Hepatocyte (in vitro differentiated cells): ENCODE data around the gene RSRC2. TPM values are rescaled to one million over a fixed set of nuclear protein-coding genes. Genes with fewer than 3 reads are reported as not detected.
"Not testable (repeated sequence)": the region's sequence is repeated elsewhere in the genome, so short reads cannot be mapped to it uniquely, and the experiment has no call there.

Experiments
- DNase-seq: peaks from one replicate; pipeline ENCODE4 v3.0.0-alpha.2; 2016; ENCODE audit warnings: low spot score
- H2AFZ ChIP-seq: fragments of 200-600 bp; sonication (generic); 2 replicates; pipeline ENCODE4 v1.6.0; 2016; ENCODE audit warnings: antibody characterized with exemption, mild to moderate bottlenecking
- H3K27ac ChIP-seq: fragments of 200-600 bp; sonication (generic); 2 replicates; pipeline ENCODE4 v1.5.1; 2016; ENCODE audit warnings: mild to moderate bottlenecking
- H3K27me3 ChIP-seq: fragments of 200-600 bp; sonication (generic); 2 replicates; pipeline ENCODE4 v1.6.1; 2016
- H3K36me3 ChIP-seq: fragments of 200-600 bp; sonication (generic); replicated peaks from 2 replicates; pipeline ENCODE4 v1.5.1; 2016; ENCODE audit warnings: low read depth; ENCODE audit not compliant: insufficient read depth
- H3K4me1 ChIP-seq: fragments of 200-600 bp; sonication (generic); 2 replicates; pipeline ENCODE4 v1.5.1; 2016; ENCODE audit warnings: mild to moderate bottlenecking, moderate library complexity; ENCODE audit not compliant: insufficient read depth
- H3K4me2 ChIP-seq: fragments of 200-600 bp; sonication (generic); 2 replicates; pipeline ENCODE4 v1.6.0; 2016
- H3K4me3 ChIP-seq: fragments of 200-600 bp; sonication (generic); 2 replicates; pipeline ENCODE4 v1.5.1; 2016; ENCODE audit warnings: mild to moderate bottlenecking
- H3K79me2 ChIP-seq: fragments of 200-600 bp; sonication (generic); 2 replicates; pipeline ENCODE4 v1.6.0; 2017; ENCODE audit warnings: mild to moderate bottlenecking
- H3K9me2 ChIP-seq: fragments of 200-600 bp; sonication (generic); replicated peaks from 2 replicates; pipeline ENCODE4 v1.6.0; 2017; ENCODE audit warnings: mild to moderate bottlenecking; ENCODE audit not compliant: insufficient read depth
- H3K9me3 ChIP-seq: fragments of 200-600 bp; sonication (generic); 2 replicates; pipeline ENCODE4 v1.5.1; 2016; ENCODE audit warnings: low read depth, mild to moderate bottlenecking
- H4K20me1 ChIP-seq: fragments of 200-600 bp; sonication (generic); 2 replicates; pipeline ENCODE4 v1.6.0; 2016; ENCODE audit warnings: mild to moderate bottlenecking; ENCODE audit not compliant: insufficient read depth, poor library complexity, severe bottlenecking
- CTCF ChIP-seq: fragments of 200-600 bp; sonication (generic); IDR thresholded peaks from 2 replicates; pipeline ENCODE4 v1.5.1; 2016; ENCODE audit warnings: antibody characterized with exemption, mild to moderate bottlenecking; ENCODE audit not compliant: poor library complexity
- EZH2 ChIP-seq: fragments of 200-600 bp; sonication (generic); IDR thresholded peaks from 2 replicates; pipeline ENCODE4 v1.6.1; 2016; ENCODE audit warnings: antibody characterized with exemption, mild to moderate bottlenecking, borderline replicate concordance
- EZH2phosphoT487 ChIP-seq: fragments of 200-600 bp; sonication (generic); IDR thresholded peaks from one replicate; pipeline ENCODE4 v1.6.1; 2018; ENCODE audit warnings: antibody characterized with exemption, mild to moderate bottlenecking, low read depth, moderate library complexity; ENCODE audit not compliant: unreplicated experiment, severe bottlenecking
- WGBS: methylation state at CpG from one replicate; pipeline ENCODE4 v1.1.6; 2016; ENCODE audit warnings: low lambda C conversion rate; ENCODE audit errors: missing lambda C conversion rate; 5-methylcytosine and 5-hydroxymethylcytosine counted together
- polyA plus RNA-seq: library from polyadenylated mRNA; unstranded; fragments of >200 nt; fragmentation: Nextera tagmentation; extraction: Ambion mirVana; gene quantifications from 2 replicates; pipeline ENCODE4 v1.2.1, GENCODE V29; 2016
- total RNA-seq: library from RNA; depleted of rRNA; stranded (reverse); fragments of >200 nt; gene quantifications from 2 replicates; pipeline ENCODE4 v1.2.3, GENCODE V29; 2014

The RSRC2 gene
- total RNA-seq: 67.3 and 90.9 TPM in 2 replicates
- 53.6 and 73.8 TPM in 2 replicates for polyA plus RNA-seq

GRCh38 chr12:122526683-122527477 is at the start of gene RSRC2, which contains the start of gene KNTC1:
RSRC2 (minus strand) TSS chr12:122526936; CDS start chr12:122526853, 83 bp downstream.
KNTC1 (plus strand) TSS chr12:122527249; CDS start chr12:122530064, 2,815 bp downstream.
- H3K27me3 ChIP-seq: no peaks in the 10 kb centered on the region
- H3K4me2 ChIP-seq: peak within 1 kb of the TSS; percentile 81
- peak within 1 kb of the TSS; percentile 99 for H3K27ac ChIP-seq
- peaks cover 67% of the 10 kb centered on the region for H3K79me2 ChIP-seq
- peaks cover 37% of the 10 kb centered on the region for H4K20me1 ChIP-seq
- DNase-seq: peak; percentile 100
- H3K4me1 ChIP-seq: peaks cover 19% of the 10 kb centered on the region
- H2AFZ ChIP-seq: peak within 1 kb of the TSS; percentile 61
- under 1% methylated on average over 51 of the region's 51 CpGs for WGBS
- TF ChIP-seq EZH2phosphoT487 (no peak), CTCF (no peak), EZH2 (no peak)
- H3K9me2 ChIP-seq: no peaks in the 10 kb centered on the region
- H3K4me3 ChIP-seq: peak within 1 kb of the TSS; percentile 99
- H3K36me3 ChIP-seq: no peaks in the 10 kb centered on the region
- H3K9me3 ChIP-seq: no peaks in the 10 kb centered on the region

GRCh38 chr12:122571821-122572220 is 45.1 kb upstream of the RSRC2 start:
- Histone ChIP-seq H2AFZ (no peak overlapping the region), H3K9me3 (no peaks in the 10 kb centered on the region), H4K20me1 (no peaks in the 10 kb centered on the region), H3K79me2 (no peaks in the 10 kb centered on the region), H3K27me3 (no peaks in the 10 kb centered on the region), H3K4me1 (no peaks in the 10 kb centered on the region), H3K9me2 (no peaks in the 10 kb centered on the region), H3K4me2 (no peak overlapping the region), H3K27ac (no peak overlapping the region), H3K36me3 (no peaks in the 10 kb centered on the region), H3K4me3 (no peak overlapping the region)
- DNase-seq: no peak
- WGBS: 95% methylated on average over 6 of the region's 6 CpGs
- TF ChIP-seq EZH2: no peak
- TF ChIP-seq EZH2phosphoT487: no peak
- no peak for TF ChIP-seq CTCF

- whole genome bisulfite sequencing: 96% methylated on average over 3 of the region's 3 CpGs
Observed at GRCh38 chr12:122570006-122570405, 43.3 kb upstream of the RSRC2 start.

GRCh38 chr12:122569288-122569687 is 42.6 kb upstream of the RSRC2 start:
- no peaks in the 10 kb centered on the region for H3K9me2 ChIP-seq
- no peaks in the 10 kb centered on the region for H4K20me1 ChIP-seq
- no peak overlapping the region for H3K4me3 ChIP-seq
- H3K4me2 ChIP-seq: no peak overlapping the region
- H3K36me3 ChIP-seq: no peaks in the 10 kb centered on the region
- no peak for TF ChIP-seq EZH2
- no peak for TF ChIP-seq CTCF
- TF ChIP-seq EZH2phosphoT487: no peak
- no peaks in the 10 kb centered on the region for H3K9me3 ChIP-seq
- no peaks in the 10 kb centered on the region for H3K27me3 ChIP-seq
- H3K4me1 ChIP-seq: no peaks in the 10 kb centered on the region
- no peak overlapping the region for H2AFZ ChIP-seq
- no peak overlapping the region for H3K27ac ChIP-seq
- no peaks in the 10 kb centered on the region for H3K79me2 ChIP-seq
- no peak for DNase-seq
- WGBS: 98% methylated on average over 5 of the region's 5 CpGs

More at GRCh38 chr12:122570006-122570405, 43.3 kb upstream of the RSRC2 start:
- H3K4me1 ChIP-seq, H3K27me3 ChIP-seq, H4K20me1 ChIP-seq, H3K79me2 ChIP-seq, H3K4me3 ChIP-seq, H3K27ac ChIP-seq, H3K36me3 ChIP-seq, DNase-seq, H3K9me2 ChIP-seq, H3K4me2 ChIP-seq, H3K9me3 ChIP-seq, H2AFZ ChIP-seq: not testable (repeated sequence)

- H3K36me3 ChIP-seq, H3K4me3 ChIP-seq, H3K4me1 ChIP-seq, H2AFZ ChIP-seq, H3K79me2 ChIP-seq, H3K9me3 ChIP-seq, H3K9me2 ChIP-seq, H3K4me2 ChIP-seq, H3K27me3 ChIP-seq, H4K20me1 ChIP-seq, H3K27ac ChIP-seq, DNase-seq: not testable (repeated sequence)
- 99% methylated on average over 5 of the region's 5 CpGs for WGBS
Observed at GRCh38 chr12:122566816-122567215, 40.1 kb upstream of the RSRC2 start.
